Transverse colon (tissue), 3 donors: ENCODE data around the gene TNRC6A.

Experiments used
- CTCF ChIP-seq, 5 experiments: fragments of 200-600 bp in 3 of 5; fragments of 450-650 bp in 2 of 5; sonication (generic) in 3 of 5; IDR thresholded peaks; 1 replicate in 2 of 5; 2 replicates in 3 of 5; pipeline ENCODE4 v1.5.1; 2016 to 2017; ENCODE audit warnings: antibody characterized with exemption in 5 of 5, inconsistent platforms in 3 of 5, mild to moderate bottlenecking in 2 of 5, moderate library complexity in 1 of 5
- POLR2A ChIP-seq: fragments of 450-650 bp; IDR thresholded peaks from one replicate; pipeline ENCODE4 v1.6.1; 2016; ENCODE audit warnings: antibody characterized with exemption, mild to moderate bottlenecking, moderate library complexity

GRCh38 chr16:24784121-24784520 is 54.7 kb downstream of the TNRC6A start:
- TF ChIP-seq CTCF (IDR thresholded peaks at IDR 0.05) (no peak), POLR2A (no peak)
